Activated CD8-positive, alpha-beta memory T cell treated with anti-CD3 and anti-CD28 coated beads for 4 hours (primary cell): ENCODE data around the gene EEF2K.
"Not testable (repeated sequence)": the region's sequence is repeated elsewhere in the genome, so short reads cannot be mapped to it uniquely, and the experiment has no call there.

ENCODE experiments used
- DNase-seq, 2 donors: peaks; one replicate each; pipeline ENCODE4 v3.0.0-alpha.2; 2020; ENCODE audit warnings: low read depth in 2 of 2

Gene EEF2K

GRCh38 chr16:22210285-22210684 lies 4.2 kb downstream of the EEF2K start:
- DNase-seq: no peak

GRCh38 chr16:22210854-22211253 lies 4.8 kb downstream of the EEF2K start:
- DNase-seq: no peak

GRCh38 chr16:22213236-22213635 lies 7.2 kb downstream of the EEF2K start:
- DNase-seq: no peak

- no peak for DNase-seq
These were observed 7.7 kb downstream of the EEF2K start for GRCh38 chr16:22213801-22214200.

GRCh38 chr16:22214402-22214801 lies 8.3 kb downstream of the EEF2K start:
- no peak for DNase-seq

GRCh38 chr16:22214889-22215288 lies 8.8 kb downstream of the EEF2K start:
- no peak for DNase-seq

GRCh38 chr16:22216191-22216831 lies 10.2 kb downstream of the EEF2K start:
- DNase-seq: no peak

- not testable (repeated sequence) for DNase-seq
These were observed 10.8 kb downstream of the EEF2K start for GRCh38 chr16:22216832-22217225.

- DNase-seq: no peak
These were observed 12.0 kb downstream of the EEF2K start for GRCh38 chr16:22217890-22218730.

- DNase-seq: no peak
These were observed 13.5 kb downstream of the EEF2K start for GRCh38 chr16:22219389-22220068.

- DNase-seq: no peak
These were observed 14.0 kb downstream of the EEF2K start for GRCh38 chr16:22220069-22220440.

- no peak for DNase-seq
These were observed 14.6 kb downstream of the EEF2K start for GRCh38 chr16:22220714-22221113.

- DNase-seq: no peak
These were observed 15.9 kb downstream of the EEF2K start for GRCh38 chr16:22222006-22222405.

- no peak for DNase-seq
These were observed 16.9 kb downstream of the EEF2K start for GRCh38 chr16:22222998-22223397.

- no peak for DNase-seq
These were observed 19.0 kb downstream of the EEF2K start for GRCh38 chr16:22225060-22225459.

GRCh38 chr16:22229889-22230288 lies 23.8 kb downstream of the EEF2K start:
- no peak for DNase-seq

- DNase-seq: no peak
These were observed 26.4 kb downstream of the EEF2K start for GRCh38 chr16:22232277-22233036.

GRCh38 chr16:22233037-22233372 lies 26.9 kb downstream of the EEF2K start:
- DNase-seq: no peak

GRCh38 chr16:22235839-22236745 lies 30.0 kb downstream of the EEF2K start:
- no peak for DNase-seq

- no peak for DNase-seq
These were observed 33.2 kb downstream of the EEF2K start for GRCh38 chr16:22239131-22239805.
